Measurements from ENCODE around the gene GAST. TPM values are rescaled to one million over a fixed set of nuclear protein-coding genes. Genes with fewer than 3 reads are reported as not detected.
"Not testable (repeated sequence)": the region's sequence is repeated elsewhere in the genome, so short reads cannot be mapped to it uniquely, and the experiment has no call there.

The GAST gene
- total RNA-seq, 1 donor from 2014 or later: not detected

DNA sequence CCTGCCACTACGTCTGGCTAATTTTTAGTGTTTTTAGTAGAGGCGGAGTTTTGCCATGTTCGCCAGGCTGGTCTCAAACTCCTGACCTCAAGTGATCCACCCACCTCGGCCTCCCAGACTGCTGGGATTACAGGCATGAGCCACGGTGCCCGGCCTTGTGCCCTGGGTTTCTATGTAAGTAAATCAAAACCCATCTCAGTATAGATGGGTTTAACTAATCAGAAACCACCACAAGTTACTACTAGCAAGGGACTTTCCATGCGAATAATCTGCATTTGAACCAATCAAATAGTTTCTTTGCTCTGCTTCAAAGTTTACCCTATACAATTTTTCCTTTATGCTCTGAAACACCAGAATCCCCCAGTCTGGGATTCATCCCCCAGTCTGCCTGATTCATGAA is 40.0 kb upstream of the GAST start:
- Mint-ChIP-seq H3K27ac (ENCODE audit: unreplicated experiment) (no peak overlapping the region), H3K9me3 (ENCODE audit: unreplicated experiment) (no peaks in the 10 kb centered on the region), H3K4me3 (ENCODE audit: unreplicated experiment) (no peak overlapping the region), H3K27me3 (ENCODE audit: unreplicated experiment) (no peaks in the 10 kb centered on the region), H3K36me3 (ENCODE audit: unreplicated experiment) (no peaks in the 10 kb centered on the region), H3K4me1 (ENCODE audit: unreplicated experiment) (peaks cover 5% of the 10 kb centered on the region)
- no peak for DNase-seq (ENCODE audit: extremely low spot score, unreplicated experiment)
- TF ChIP-seq, protein P1, sequence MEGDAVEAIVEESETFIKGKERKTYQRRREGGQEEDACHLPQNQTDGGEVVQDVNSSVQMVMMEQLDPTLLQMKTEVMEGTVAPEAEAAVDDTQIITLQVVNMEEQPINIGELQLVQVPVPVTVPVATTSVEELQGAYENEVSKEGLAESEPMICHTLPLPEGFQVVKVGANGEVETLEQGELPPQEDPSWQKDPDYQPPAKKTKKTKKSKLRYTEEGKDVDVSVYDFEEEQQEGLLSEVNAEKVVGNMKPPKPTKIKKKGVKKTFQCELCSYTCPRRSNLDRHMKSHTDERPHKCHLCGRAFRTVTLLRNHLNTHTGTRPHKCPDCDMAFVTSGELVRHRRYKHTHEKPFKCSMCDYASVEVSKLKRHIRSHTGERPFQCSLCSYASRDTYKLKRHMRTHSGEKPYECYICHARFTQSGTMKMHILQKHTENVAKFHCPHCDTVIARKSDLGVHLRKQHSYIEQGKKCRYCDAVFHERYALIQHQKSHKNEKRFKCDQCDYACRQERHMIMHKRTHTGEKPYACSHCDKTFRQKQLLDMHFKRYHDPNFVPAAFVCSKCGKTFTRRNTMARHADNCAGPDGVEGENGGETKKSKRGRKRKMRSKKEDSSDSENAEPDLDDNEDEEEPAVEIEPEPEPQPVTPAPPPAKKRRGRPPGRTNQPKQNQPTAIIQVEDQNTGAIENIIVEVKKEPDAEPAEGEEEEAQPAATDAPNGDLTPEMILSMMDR (IDR thresholded peaks at IDR 0.05): no peak

DNA sequence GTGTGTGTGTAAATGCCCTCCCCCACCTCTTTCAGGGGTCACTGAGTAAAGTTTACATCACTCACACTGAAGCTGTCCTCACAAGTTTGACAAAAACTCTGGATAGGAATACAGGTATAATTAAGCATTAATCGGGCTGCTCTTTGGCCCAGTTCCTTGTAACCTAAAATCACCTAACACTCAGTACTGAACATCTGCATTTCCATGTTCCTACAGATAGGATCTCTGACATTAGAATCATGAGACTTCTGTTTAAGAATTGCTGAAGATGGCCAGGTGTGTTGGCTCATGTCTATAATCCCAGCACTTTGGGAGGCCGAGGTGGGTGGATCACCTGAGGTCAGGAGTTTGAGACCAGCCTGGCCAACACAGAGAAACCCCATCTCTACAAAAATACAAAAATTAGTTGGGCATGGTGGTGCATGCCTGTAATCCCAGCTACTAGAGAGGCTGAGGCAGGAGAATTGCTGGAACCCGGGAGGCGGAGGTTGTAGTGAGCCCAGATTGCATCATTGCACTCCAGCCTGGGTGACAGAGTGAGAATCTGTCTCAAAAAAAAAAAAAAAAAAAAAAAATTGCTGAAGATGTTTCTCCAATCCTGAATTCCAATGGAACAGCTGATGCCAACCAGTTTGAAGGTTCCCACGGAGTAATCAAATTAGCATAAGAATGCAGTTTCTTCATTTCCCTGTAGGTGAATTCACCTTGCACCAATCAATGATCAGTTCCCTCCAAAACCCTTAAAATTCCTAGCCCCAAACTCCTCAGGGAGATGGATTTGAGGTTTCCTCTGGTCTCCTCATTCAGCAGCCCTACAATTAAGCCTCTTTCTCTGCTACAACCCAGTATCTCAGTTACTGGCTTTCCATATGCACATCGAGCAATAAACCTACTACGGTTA is 36.7 kb upstream of the GAST start:
- not testable (repeated sequence) for H3K4me3 Mint-ChIP-seq (ENCODE audit: unreplicated experiment); DNase-seq (ENCODE audit: extremely low spot score, unreplicated experiment); H3K27ac Mint-ChIP-seq (ENCODE audit: unreplicated experiment)

DNA sequence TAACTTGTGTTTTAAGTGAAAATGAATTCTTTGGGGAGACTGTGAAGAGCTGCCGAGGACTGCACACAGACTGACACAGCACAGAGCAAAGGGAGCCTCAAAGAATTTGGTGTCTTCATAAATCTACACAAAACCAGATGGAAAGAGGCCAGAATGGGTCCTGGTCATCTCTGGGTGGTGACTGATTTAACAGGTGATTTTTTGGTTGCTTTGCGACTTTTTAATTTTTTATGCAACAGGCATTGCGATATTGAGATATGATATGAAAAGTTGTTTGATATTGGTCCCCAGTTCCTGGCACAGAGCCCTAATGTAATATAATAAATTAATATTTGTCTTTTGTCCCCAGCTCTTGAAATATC is 36.1 kb upstream of the GAST start:
- Mint-ChIP-seq H3K27me3 (ENCODE audit: unreplicated experiment) (peaks cover 2% of the 10 kb centered on the region), H3K9me3 (ENCODE audit: unreplicated experiment) (no peaks in the 10 kb centered on the region), H3K4me3 (ENCODE audit: unreplicated experiment) (no peak overlapping the region)

More for the DNA sequence above, 36.7 kb upstream of the GAST start:
- not testable (repeated sequence) for H3K9me3 Mint-ChIP-seq (ENCODE audit: unreplicated experiment); H3K27me3 Mint-ChIP-seq (ENCODE audit: unreplicated experiment); H3K36me3 Mint-ChIP-seq (ENCODE audit: unreplicated experiment)
- peaks cover 16% of the 10 kb centered on the region for H3K4me1 Mint-ChIP-seq (ENCODE audit: unreplicated experiment)

DNA sequence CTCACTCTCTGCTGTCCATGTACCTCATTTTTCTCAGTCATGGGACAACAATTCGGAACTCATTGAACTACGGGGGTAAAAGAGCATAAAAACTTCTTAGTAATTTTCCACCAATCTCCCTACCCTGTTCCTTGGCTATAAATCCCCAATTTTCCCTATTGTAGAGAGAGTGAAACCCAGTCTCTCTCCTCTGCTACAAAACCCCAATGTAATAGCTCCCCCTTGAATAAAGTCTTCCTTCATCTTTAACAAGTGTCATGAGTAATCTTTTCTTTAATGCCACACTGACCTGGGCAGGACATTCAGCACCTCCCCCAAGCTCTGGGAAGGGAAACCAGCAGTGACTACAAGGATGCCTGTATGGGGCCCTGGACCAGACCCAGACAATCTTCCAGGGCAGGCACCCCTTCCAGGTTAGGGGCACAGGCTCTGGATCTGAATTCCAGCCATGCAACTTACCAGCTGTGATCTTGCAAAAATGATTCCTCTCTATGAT is 33.7 kb upstream of the GAST start:
- H3K27me3 Mint-ChIP-seq (ENCODE audit: unreplicated experiment): peaks cover 2% of the 10 kb centered on the region
- no peaks in the 10 kb centered on the region for H3K36me3 Mint-ChIP-seq (ENCODE audit: unreplicated experiment)
- no peaks in the 10 kb centered on the region for H3K9me3 Mint-ChIP-seq (ENCODE audit: unreplicated experiment)
- H3K27ac Mint-ChIP-seq (ENCODE audit: unreplicated experiment): peak overlapping the region; percentile 75
- no peak overlapping the region for H3K4me3 Mint-ChIP-seq (ENCODE audit: unreplicated experiment)
- TF ChIP-seq, protein P1 (IDR thresholded peaks at IDR 0.05): no peak
- no peak for DNase-seq (ENCODE audit: extremely low spot score, unreplicated experiment)
- H3K4me1 Mint-ChIP-seq (ENCODE audit: unreplicated experiment): peaks cover 16% of the 10 kb centered on the region

More for the DNA sequence above, 36.1 kb upstream of the GAST start:
- DNase-seq (ENCODE audit: extremely low spot score, unreplicated experiment): no peak
- Mint-ChIP-seq H3K36me3 (ENCODE audit: unreplicated experiment) (no peaks in the 10 kb centered on the region), H3K4me1 (ENCODE audit: unreplicated experiment) (peaks cover 16% of the 10 kb centered on the region), H3K27ac (ENCODE audit: unreplicated experiment) (no peak overlapping the region)
- TF ChIP-seq, protein P1 (IDR thresholded peaks at IDR 0.05): no peak

DNA sequence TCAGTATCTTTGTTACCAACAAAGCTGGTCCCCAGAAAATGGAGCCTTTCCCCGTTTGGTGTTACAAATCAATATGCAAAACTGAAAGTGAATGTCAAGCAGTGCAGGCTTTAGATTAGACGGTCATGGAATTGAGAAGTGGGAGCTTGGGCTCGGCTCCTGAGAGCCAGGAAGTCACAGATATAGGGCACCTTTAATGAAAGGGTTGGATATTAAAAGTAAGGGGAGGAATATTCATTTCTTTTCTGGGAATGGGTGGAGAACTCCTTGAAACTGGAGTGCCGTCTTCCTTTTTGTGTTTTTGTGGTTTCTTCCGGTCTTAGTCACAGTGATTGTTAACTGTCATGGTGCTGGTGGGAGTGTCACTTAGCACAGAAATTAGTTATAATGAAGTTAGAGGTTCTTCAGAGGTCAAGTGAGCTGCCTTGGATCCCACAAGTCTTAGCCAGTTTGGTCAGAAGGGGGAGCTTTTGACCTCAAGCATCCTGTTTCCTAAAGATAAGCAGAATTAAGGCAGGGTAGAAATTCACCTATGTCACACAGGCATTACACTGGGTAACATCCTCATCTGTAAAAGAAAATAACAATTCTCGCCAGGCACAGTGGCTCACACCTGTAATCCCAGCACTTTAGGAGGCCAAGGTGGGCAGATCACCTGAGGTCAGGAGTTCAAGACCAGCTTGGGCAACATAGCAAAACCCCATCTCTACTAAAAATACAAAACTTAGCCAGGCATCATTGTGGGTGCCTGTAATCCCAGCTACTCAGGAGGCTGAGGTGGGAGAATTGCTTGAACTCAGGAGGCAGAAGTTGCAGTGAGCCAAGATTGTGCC is 33.0 kb upstream of the GAST start:
- TF ChIP-seq, protein P1 (IDR thresholded peaks at IDR 0.05): no peak

More for the DNA sequence above, 33.0 kb upstream of the GAST start:
- DNase-seq (ENCODE audit: extremely low spot score, unreplicated experiment): no peak
- H3K4me3 Mint-ChIP-seq (ENCODE audit: unreplicated experiment): no peak overlapping the region
- H3K27ac Mint-ChIP-seq (ENCODE audit: unreplicated experiment): peak overlapping the region; percentile 75
- H3K9me3 Mint-ChIP-seq (ENCODE audit: unreplicated experiment): no peaks in the 10 kb centered on the region
- H3K27me3 Mint-ChIP-seq (ENCODE audit: unreplicated experiment): peaks cover 8% of the 10 kb centered on the region
- H3K4me1 Mint-ChIP-seq (ENCODE audit: unreplicated experiment): peaks cover 16% of the 10 kb centered on the region
- H3K36me3 Mint-ChIP-seq (ENCODE audit: unreplicated experiment): no peaks in the 10 kb centered on the region
